ENCODE data around the gene ASTN2. TPM values are rescaled to one million over a fixed set of nuclear protein-coding genes. Genes with fewer than 3 reads are reported as not detected.

Gene ASTN2
- total and polyA plus RNA-seq, 9 of the 15 experiments (the other 6 are each of a cell fraction or from before 2014, with no cell fraction given) = 0.56 to 3.5 (median 1.9) TPM

- Histone ChIP-seq H3K79me2 (ENCODE audit: control insufficient read depth, insufficient read depth, low read length) (no peaks in the 10 kb centered on the region), H3K4me3 (no peak overlapping the region), H3K9ac (ENCODE audit: insufficient read depth in 1 of 2, low read depth in 2 of 2, low read length in 2 of 2) (no peak overlapping the region), H3K9me1 (ENCODE audit: control insufficient read depth, insufficient read depth, low read length) (no peaks in the 10 kb centered on the region), H3K36me3 (ENCODE audit: control insufficient read depth, insufficient read depth, low read length) (no peaks in the 10 kb centered on the region), H4K20me1 (replicated peaks; ENCODE audit: control insufficient read depth, insufficient read depth, low read length) (no peaks in the 10 kb centered on the region), H3K9me3 (replicated peaks; ENCODE audit: control insufficient read depth, insufficient read depth, low read depth, low read length) (peaks cover 6% of the 10 kb centered on the region; the same call in 1 of the 2 replicates), H3K4me2 (ENCODE audit: insufficient read depth, low read length) (no peak overlapping the region), H2AFZ (ENCODE audit: low read depth, low read length) (peak overlapping the region; percentile 11), H3K4me1 (replicated peaks in 1 of 2; ENCODE audit: control insufficient read depth in 2 of 2, insufficient read depth in 2 of 2, low read length in 2 of 2) (peaks cover 5 to 25% of the 10 kb centered on the region in 2 experiments; a peak in 4 of 5 replicates), H3K27me3 (ENCODE audit: control insufficient read depth in 2 of 2, insufficient read depth in 2 of 2, low read length in 2 of 2) (no peaks in the 10 kb centered on the region), H3K27ac (ENCODE audit: extremely low read depth, low read depth, low read length) (0 out of 3 replicates have a peak overlapping the region, but pooled peaks have one; percentile 34)
- intact Hi-C loops (cut with micrococcal nuclease) = no loop called here
- ATAC-seq = no peak
- no peak for FAIRE-seq
- DNase-seq (ENCODE audit: extremely low read depth in 1 of 4, low spot score in 3 of 4) = no peak
- ChIA-PET CTCF (ENCODE audit: low intra/inter-chr PET ratio) (no interaction called here), POLR2A (interaction anchor here (0.6 to 1.8 kb wide), 4 partner anchors 10 to 236 kb away, joined by 3 to 5 read pairs (median 3); no protein-coding TSS in a partner anchor)
- BruUV-seq (replicated peaks) = no TSS peak
- in situ Hi-C loops (cut with MboI) = no loop called here
- TF ChIP-seq FOSL1 (tag; conservative IDR thresholded peaks at IDR 0.05) (no peak), JUNB (CRISPR knock-in tag; conservative IDR thresholded peaks at IDR 0.05) (no peak), ZNF184 (CRISPR knock-in tag; IDR thresholded peaks at IDR 0.05) (no peak), NKRF (IDR thresholded peaks at IDR 0.05; ENCODE audit: borderline replicate concordance) (no peak), HBP1 (CRISPR knock-in tag; IDR thresholded peaks at IDR 0.05) (no peak), PML (IDR thresholded peaks at IDR 0.05; ENCODE audit: low read length) (no peak)
These were observed 962.2 kb downstream of the ASTN2 start for GRCh38 chr9:116452634-116453033.

Data from K562 (cell line).